COLO668 (cell line): ENCODE results near the gene GOLGA3.
"Not testable (repeated sequence)": the region's sequence is repeated elsewhere in the genome, so short reads cannot be mapped to it uniquely, and the experiment has no call there.

Source experiments
- DNase-seq: peaks from one replicate; lab custom pipeline; 2025; ENCODE audit not compliant: unreplicated experiment; lab: John Stamatoyannopoulos, UW

Gene GOLGA3, protein sequence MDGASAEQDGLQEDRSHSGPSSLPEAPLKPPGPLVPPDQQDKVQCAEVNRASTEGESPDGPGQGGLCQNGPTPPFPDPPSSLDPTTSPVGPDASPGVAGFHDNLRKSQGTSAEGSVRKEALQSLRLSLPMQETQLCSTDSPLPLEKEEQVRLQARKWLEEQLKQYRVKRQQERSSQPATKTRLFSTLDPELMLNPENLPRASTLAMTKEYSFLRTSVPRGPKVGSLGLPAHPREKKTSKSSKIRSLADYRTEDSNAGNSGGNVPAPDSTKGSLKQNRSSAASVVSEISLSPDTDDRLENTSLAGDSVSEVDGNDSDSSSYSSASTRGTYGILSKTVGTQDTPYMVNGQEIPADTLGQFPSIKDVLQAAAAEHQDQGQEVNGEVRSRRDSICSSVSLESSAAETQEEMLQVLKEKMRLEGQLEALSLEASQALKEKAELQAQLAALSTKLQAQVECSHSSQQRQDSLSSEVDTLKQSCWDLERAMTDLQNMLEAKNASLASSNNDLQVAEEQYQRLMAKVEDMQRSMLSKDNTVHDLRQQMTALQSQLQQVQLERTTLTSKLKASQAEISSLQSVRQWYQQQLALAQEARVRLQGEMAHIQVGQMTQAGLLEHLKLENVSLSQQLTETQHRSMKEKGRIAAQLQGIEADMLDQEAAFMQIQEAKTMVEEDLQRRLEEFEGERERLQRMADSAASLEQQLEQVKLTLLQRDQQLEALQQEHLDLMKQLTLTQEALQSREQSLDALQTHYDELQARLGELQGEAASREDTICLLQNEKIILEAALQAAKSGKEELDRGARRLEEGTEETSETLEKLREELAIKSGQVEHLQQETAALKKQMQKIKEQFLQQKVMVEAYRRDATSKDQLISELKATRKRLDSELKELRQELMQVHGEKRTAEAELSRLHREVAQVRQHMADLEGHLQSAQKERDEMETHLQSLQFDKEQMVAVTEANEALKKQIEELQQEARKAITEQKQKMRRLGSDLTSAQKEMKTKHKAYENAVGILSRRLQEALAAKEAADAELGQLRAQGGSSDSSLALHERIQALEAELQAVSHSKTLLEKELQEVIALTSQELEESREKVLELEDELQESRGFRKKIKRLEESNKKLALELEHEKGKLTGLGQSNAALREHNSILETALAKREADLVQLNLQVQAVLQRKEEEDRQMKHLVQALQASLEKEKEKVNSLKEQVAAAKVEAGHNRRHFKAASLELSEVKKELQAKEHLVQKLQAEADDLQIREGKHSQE (N-terminal part only)

DNA sequence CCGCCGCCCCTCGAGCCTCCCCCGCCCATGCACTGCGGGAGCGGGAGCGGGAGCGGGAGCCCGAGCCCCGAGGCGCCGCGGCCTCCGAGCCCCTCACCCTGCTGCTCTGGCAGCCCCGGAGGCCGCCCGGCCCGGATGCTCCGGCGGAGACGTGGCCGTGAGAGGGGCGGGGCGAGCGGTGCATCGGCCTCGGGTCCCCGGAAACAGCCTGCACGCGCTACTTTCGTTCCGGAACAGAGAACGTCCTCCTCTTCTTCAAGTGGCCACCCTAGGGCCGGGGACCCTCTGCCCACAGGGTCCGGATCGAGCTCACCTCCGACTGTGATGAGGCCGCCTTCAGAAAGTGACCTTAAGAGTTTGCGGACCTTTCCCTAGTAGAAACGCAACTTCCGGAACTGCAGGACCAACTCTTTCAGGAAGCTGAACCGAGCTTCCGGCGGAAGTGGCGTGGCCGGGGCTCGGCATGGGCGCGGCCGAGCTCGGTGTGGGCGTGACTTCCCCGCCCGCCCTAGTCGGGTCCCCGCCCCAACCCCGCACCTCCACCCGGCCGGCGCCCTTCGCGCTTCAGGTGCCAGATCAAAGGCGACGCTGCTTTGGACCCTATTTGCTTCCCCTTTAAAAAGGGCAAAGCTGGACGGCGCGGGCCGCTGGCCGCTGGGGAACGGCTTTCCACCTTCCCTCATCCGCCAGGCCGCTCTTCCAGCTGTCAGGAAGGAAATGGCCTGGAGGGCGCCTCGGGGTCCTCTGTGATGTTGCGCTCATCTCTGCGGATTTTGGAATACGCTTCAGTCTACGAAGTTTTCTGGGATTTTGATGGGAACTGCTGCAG, at the start of gene GOLGA3:
Gene GOLGA3, minus strand, starts transcription at position 164 of the 829 bp plus-strand sequence. CDS start 6,741 bp downstream, outside the sequence.
- DNase-seq = peak; percentile 91

DNA sequence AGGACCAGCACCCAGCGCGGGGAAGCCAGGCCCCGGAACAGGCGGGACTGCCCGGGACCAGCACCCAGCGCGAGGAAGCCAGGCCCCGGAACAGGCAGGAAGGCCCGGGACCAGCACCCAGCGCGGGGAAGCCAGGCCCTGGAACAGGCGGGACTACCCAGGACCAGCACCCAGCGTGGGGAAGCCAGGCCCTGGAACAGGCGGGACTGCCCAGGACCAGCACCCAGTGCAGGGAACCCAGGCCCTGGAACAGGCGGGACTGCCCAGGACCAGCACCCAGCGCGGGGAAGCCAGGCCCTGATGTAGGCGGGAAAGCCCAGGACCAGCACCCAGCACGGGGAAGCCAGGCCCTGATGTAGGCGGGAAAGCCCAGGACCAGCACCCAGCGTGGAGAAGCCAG, 46.0 kb upstream of the GOLGA3 start:
- not testable (repeated sequence) for DNase-seq

- DNase-seq = no peak
These were observed 45.5 kb upstream of the GOLGA3 start for GRCh38 chr12:132874175-132874574.

DNA sequence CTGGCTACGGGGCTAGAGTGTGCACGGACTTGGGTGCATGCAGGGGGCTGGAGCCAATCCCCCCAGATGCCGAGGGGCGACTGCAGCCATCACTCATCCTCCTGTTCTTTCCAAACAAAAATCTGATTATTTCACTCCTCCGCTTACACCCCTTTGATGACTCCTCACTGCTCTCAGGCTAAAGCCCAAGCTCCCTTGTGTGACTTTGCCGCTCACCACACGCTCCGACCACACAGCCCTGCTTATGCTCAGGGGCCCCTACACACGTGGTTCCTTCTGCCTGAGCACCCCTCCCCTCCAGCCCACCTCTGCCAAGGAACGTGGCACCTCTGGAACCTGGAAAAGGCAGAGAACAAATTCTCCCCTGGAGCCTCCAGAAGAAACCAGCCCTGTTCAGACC, 45.1 kb upstream of the GOLGA3 start:
- DNase-seq = no peak

- DNase-seq = no peak
These were observed 44.3 kb upstream of the GOLGA3 start for GRCh38 chr12:132872975-132873421.

- DNase-seq = no peak
These were observed 43.6 kb upstream of the GOLGA3 start for GRCh38 chr12:132872073-132872855.

- DNase-seq = no peak
These were observed 40.9 kb upstream of the GOLGA3 start for GRCh38 chr12:132869551-132869950.

- DNase-seq = no peak
These were observed 37.7 kb upstream of the GOLGA3 start for GRCh38 chr12:132866251-132866828.

GRCh38 chr12:132861558-132861957, 32.9 kb upstream of the GOLGA3 start:
- no peak for DNase-seq

DNA sequence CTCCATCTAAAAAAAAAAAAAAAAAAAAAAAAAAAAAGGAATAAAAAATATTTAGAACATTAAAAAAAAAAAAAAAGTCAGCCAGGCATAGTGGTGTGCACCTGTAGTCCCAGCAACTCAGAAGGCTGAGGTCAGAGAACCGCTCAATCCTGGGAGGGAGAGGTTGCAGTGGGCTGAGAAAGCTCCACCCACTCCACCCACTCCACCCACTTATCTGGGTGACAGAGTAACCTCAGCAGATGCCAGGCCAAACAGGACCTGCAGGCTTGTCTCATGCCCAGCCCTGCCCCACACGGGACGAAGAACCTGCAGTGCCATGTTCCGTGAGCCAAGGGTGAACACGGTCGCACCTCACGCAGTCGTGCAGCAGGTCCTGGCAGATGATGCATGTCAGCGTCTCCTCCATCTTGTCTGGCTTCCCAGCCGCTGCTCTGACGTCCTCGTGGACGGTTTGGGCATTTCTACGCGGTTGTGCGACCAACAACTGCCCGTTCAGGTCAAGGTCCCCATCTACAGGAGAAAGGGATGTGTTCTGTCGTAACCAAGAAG, 30.1 kb upstream of the GOLGA3 start:
- no peak for DNase-seq

- not testable (repeated sequence) for DNase-seq
These were observed 28.4 kb upstream of the GOLGA3 start for GRCh38 chr12:132857019-132857418.

DNA sequence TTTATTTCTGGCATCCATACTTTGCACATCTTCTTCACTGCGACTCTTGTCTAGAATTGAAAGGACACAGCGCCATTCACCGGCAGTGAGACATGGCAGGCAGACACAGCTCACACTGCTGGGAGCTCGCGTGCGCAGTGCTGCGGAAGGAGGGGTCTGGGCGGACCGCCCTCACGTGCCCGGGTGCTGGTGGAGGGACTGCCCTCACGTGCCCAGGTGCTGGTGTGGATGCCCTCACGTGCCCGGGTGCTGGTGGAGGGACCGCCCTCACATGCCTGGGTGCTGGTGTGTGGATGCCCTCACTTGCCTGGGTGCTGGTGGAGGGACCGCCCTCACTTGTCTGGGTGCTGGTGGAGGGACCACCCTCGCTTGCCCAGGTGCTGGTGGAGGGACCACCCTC, 27.9 kb upstream of the GOLGA3 start:
- no peak for DNase-seq

- DNase-seq = not testable (repeated sequence)
These were observed 26.5 kb upstream of the GOLGA3 start for GRCh38 chr12:132855211-132855610.

- no peak for DNase-seq
These were observed 24.8 kb upstream of the GOLGA3 start for GRCh38 chr12:132853285-132854092.

- no peak for DNase-seq
These were observed 23.8 kb upstream of the GOLGA3 start for GRCh38 chr12:132852496-132852895.

DNA sequence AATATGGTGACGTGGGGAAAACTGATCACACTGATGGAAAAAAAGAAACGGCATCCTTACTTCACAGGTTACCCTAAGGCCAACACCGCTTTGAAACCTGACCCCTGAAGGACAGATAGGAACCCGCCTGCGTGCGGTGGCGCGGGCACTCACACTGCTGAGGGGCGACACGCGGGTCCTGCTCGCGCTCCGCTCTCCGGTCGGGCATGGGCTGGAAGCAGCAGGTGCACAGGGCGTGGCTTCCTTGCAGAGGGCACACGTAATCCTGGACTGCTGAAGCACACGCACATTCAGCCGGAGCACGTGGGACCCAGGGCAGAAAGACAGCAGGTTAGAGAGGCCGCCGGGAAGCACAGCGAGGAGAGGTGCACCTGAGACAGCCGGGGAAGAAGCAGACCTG, 22.8 kb upstream of the GOLGA3 start:
- no peak for DNase-seq

- DNase-seq = no peak
These were observed 21.6 kb upstream of the GOLGA3 start for GRCh38 chr12:132850291-132850690.

- DNase-seq = no peak
These were observed 19.9 kb upstream of the GOLGA3 start for GRCh38 chr12:132848521-132848920.
